ENCODE results near the gene PPP1R9B.

Gene PPP1R9B

GRCh38 chr17:50136096-50136687, 14.3 kb downstream of the PPP1R9B start:
- H3K4me1 ChIP-seq (ENCODE audit: control insufficient read depth in 1 of 2, insufficient read depth in 1 of 2, low read depth in 1 of 2, low read length in 1 of 2) = peaks cover 15 to 16% of the 10 kb centered on the region in 2 experiments
- no peaks in the 10 kb centered on the region for H3K9me3 ChIP-seq
- H3K27ac ChIP-seq = no peak overlapping the region
- TF ChIP-seq CTCF (IDR thresholded peaks at IDR 0.05) = no peak
- no peak overlapping the region for H3K4me3 ChIP-seq (ENCODE audit: low read depth in 1 of 2, low read length in 1 of 2)
- peaks cover 10% of the 10 kb centered on the region for H3K27me3 ChIP-seq
- peaks cover 88% of the 10 kb centered on the region for H3K36me3 ChIP-seq

- Histone ChIP-seq H3K27me3 (peaks cover 17% of the 10 kb centered on the region), H3K4me1 (ENCODE audit: control insufficient read depth in 1 of 2, insufficient read depth in 1 of 2, low read depth in 1 of 2, low read length in 1 of 2) (peaks cover 8 to 9% of the 10 kb centered on the region in 2 experiments), H3K4me3 (ENCODE audit: low read depth in 1 of 2, low read length in 1 of 2) (no peak overlapping the region), H3K36me3 (peaks cover 81% of the 10 kb centered on the region), H3K27ac (no peak overlapping the region), H3K9me3 (no peaks in the 10 kb centered on the region)
- TF ChIP-seq CTCF (IDR thresholded peaks at IDR 0.05) = no peak
Measured at GRCh38 chr17:50135316-50136095, 15.0 kb downstream of the PPP1R9B start.

DNA sequence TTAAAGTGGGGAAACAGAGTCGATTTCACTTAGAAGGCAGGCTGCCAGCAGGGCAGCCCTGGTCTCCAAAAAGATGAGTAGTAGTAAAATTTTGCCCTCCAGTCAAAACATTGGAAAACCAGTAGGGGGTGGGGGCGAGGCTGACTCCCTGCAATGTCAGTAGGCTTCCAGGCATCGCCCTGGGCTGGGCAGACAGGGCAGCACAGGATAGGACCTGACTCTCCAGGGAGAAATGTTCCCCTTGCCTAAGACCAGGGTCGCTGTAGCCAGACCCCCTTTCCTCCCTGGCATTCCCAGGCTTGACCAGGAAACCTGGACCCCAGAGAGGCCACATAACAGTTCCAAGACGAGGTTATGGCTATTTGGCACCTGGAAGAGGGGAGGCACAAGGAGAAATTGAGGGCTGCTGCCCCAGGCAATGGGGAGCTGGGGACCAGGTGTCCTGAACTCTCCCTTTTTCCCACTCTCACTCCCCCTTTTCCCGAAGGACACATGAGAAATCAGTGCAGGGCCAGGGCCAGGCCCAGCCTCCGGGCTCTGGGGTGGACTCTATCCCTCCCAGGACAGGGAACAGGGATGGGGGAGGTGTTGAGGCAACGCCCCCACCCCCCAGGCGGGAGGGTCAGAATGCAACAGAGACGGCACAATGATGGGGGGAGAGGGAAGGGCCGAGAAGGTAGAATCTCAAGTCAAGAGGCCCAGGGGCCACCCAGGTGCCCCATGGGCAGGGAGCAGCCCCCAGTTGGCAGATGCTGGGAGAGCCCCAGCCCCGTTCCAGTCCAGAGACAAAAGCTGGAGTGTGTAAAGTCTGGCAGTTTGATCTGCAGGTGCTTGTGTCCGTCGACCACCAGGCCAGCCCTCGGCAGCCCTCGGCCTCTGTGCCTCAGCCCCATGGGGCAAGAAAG, 16.0 kb downstream of the PPP1R9B start:
- Histone ChIP-seq H3K27ac (no peak overlapping the region), H3K36me3 (peaks cover 71% of the 10 kb centered on the region), H3K27me3 (peaks cover 27% of the 10 kb centered on the region), H3K9me3 (no peaks in the 10 kb centered on the region), H3K4me3 (ENCODE audit: low read depth in 1 of 2, low read length in 1 of 2) (no peak overlapping the region), H3K4me1 (ENCODE audit: control insufficient read depth in 1 of 2, insufficient read depth in 1 of 2, low read depth in 1 of 2, low read length in 1 of 2) (peaks cover 0 to 9% of the 10 kb centered on the region in 2 experiments)
- TF ChIP-seq CTCF (IDR thresholded peaks at IDR 0.05) = no peak

GRCh38 chr17:50133769-50134099, 16.7 kb downstream of the PPP1R9B start:
- Histone ChIP-seq H3K9me3 (no peaks in the 10 kb centered on the region), H3K27ac (no peak overlapping the region), H3K36me3 (peaks cover 64% of the 10 kb centered on the region), H3K4me1 (ENCODE audit: control insufficient read depth in 1 of 2, insufficient read depth in 1 of 2, low read depth in 1 of 2, low read length in 1 of 2) (peaks cover 3 to 16% of the 10 kb centered on the region in 2 experiments), H3K4me3 (ENCODE audit: low read depth in 1 of 2, low read length in 1 of 2) (no peak overlapping the region), H3K27me3 (peaks cover 34% of the 10 kb centered on the region)
- TF ChIP-seq CTCF (IDR thresholded peaks at IDR 0.05) = no peak

- Histone ChIP-seq H3K27ac (peak overlapping the region; percentile 12), H3K27me3 (peaks cover 40% of the 10 kb centered on the region), H3K4me1 (ENCODE audit: control insufficient read depth in 1 of 2, insufficient read depth in 1 of 2, low read depth in 1 of 2, low read length in 1 of 2) (peaks cover 7 to 22% of the 10 kb centered on the region in 2 experiments), H3K9me3 (no peaks in the 10 kb centered on the region), H3K4me3 (ENCODE audit: low read depth in 1 of 2, low read length in 1 of 2) (no peak overlapping the region), H3K36me3 (peaks cover 58% of the 10 kb centered on the region)
- TF ChIP-seq CTCF (IDR thresholded peaks at IDR 0.05) = no peak
Measured at GRCh38 chr17:50133028-50133768, 17.3 kb downstream of the PPP1R9B start.

Measured in neutrophil (primary cell).